Endothelial cell of umbilical vein (primary cell): ENCODE results near the gene LRRC46. TPM values are rescaled to one million over a fixed set of nuclear protein-coding genes. Genes with fewer than 3 reads are reported as not detected.

Experiments used
- BruUV-seq: library from RNA; stranded (reverse); fragments of 400-500 nt; replicated peaks from 2 replicates; lab custom pipeline; 2021; lab: Mats Ljungman, UMichigan
- CTCF ChIA-PET: fragments of 300-600, 350-600 bp; sonication (Branson Sonifier 250); formaldehyde crosslinking; loops from one replicate; lab custom pipeline; 2021; ENCODE audit warnings: antibody characterized with exemption, inconsistent platforms; lab: Charles Lee
- POLR2A ChIA-PET: fragments of 300-600, 350-600 bp; sonication (Branson Sonifier 250); formaldehyde crosslinking; loops from one replicate; lab custom pipeline; 2021; ENCODE audit warnings: antibody characterized with exemption, inconsistent platforms; lab: Charles Lee
- DNase-seq: peaks from one replicate; pipeline ENCODE4 v3.0.0-alpha.2; 2011; ENCODE audit warnings: low read depth, low spot score
- FAIRE-seq: peaks from 2 replicates; lab custom pipeline; 2011; peaks lifted over from hg19 to GRCh38; lab: Jason Lieb, UNC
- H2AFZ ChIP-seq: 2 replicates; pipeline ENCODE4 v1.6.0; 2012; ENCODE audit warnings: low read depth, low read length, control low read depth, inconsistent platforms
- H3K27ac ChIP-seq: 2 replicates; pipeline ENCODE4 v1.5.1; 2011; ENCODE audit warnings: low read depth, mild to moderate bottlenecking, control low read depth, low read length, moderate library complexity; ENCODE audit not compliant: insufficient read depth
- H3K27me3 ChIP-seq, 2 experiments: 2 replicates each; pipeline versions ENCODE4 v1.6.0 to v1.6.1; 2011; ENCODE audit warnings: low read length in 2 of 2, mixed read lengths in 1 of 2; ENCODE audit not compliant: control insufficient read depth in 2 of 2, insufficient read depth in 2 of 2
- H3K36me3 ChIP-seq, 2 experiments: 2 replicates in 1 of 2; 3 replicates in 1 of 2; pipeline ENCODE4 v1.5.1; 2011; ENCODE audit warnings: low read length in 2 of 2, mild to moderate bottlenecking in 1 of 2, moderate library complexity in 1 of 2; ENCODE audit not compliant: control insufficient read depth in 2 of 2, insufficient read depth in 2 of 2; ENCODE audit errors: extremely low read depth in 1 of 2
- H3K4me1 ChIP-seq: 3 replicates; pipeline ENCODE4 v1.5.1; 2011; ENCODE audit warnings: mild to moderate bottlenecking, low read length; ENCODE audit not compliant: control insufficient read depth, insufficient read depth; ENCODE audit errors: extremely low read depth
- H3K4me2 ChIP-seq: 2 replicates; pipeline ENCODE4 v1.6.1; 2011; ENCODE audit warnings: low read length, control low read depth, mixed read lengths; ENCODE audit not compliant: insufficient read depth
- H3K4me3 ChIP-seq, 3 experiments: fragments of 200-600 bp in 1 of 3; sonication (generic), shearing (Covaris generic) in 1 of 3; replicated peaks in 1 of 3; 2 replicates each; pipeline ENCODE4 v1.5.1; 2011 to 2016; ENCODE audit warnings: control low read depth in 3 of 3, low read length in 3 of 3, mild to moderate bottlenecking in 2 of 3, inconsistent platforms in 1 of 3, low read depth in 1 of 3, moderate library complexity in 1 of 3; ENCODE audit not compliant: insufficient read depth in 1 of 3
- H3K79me2 ChIP-seq: 2 replicates; pipeline ENCODE4 v1.6.0; 2012; ENCODE audit warnings: low read length, inconsistent platforms; ENCODE audit not compliant: control insufficient read depth, insufficient read depth
- H3K9ac ChIP-seq: replicated peaks from 2 replicates; pipeline ENCODE3; 2011; ENCODE audit warnings: low read length, control low read depth; ENCODE audit not compliant: insufficient read depth; ENCODE audit errors: extremely low read depth
- H3K9me1 ChIP-seq: replicated peaks from 3 replicates; pipeline ENCODE4 v1.6.0; 2011; ENCODE audit warnings: mild to moderate bottlenecking, low read length; ENCODE audit not compliant: control insufficient read depth, insufficient read depth; ENCODE audit errors: extremely low read depth
- H3K9me3 ChIP-seq: replicated peaks from 2 replicates; pipeline ENCODE4 v1.5.1; 2012; ENCODE audit warnings: low read length, inconsistent platforms; ENCODE audit not compliant: control insufficient read depth, insufficient read depth
- H4K20me1 ChIP-seq: replicated peaks from 2 replicates; pipeline ENCODE3; 2011; ENCODE audit warnings: mild to moderate bottlenecking, low read length; ENCODE audit not compliant: control insufficient read depth, insufficient read depth; ENCODE audit errors: extremely low read depth
- CTCF ChIP-seq, 2 donors: IDR thresholded peaks; 1 replicate in 1 of 2; 2 replicates in 1 of 2; pipeline ENCODE4 v1.5.1; 2011; ENCODE audit warnings: low read length in 2 of 2, mild to moderate bottlenecking in 2 of 2, moderate library complexity in 2 of 2, control low read depth in 1 of 2, inconsistent platforms in 1 of 2, low read depth in 1 of 2; ENCODE audit not compliant: insufficient read depth in 1 of 2; ENCODE audit errors: extremely low read depth in 1 of 2
- EZH2 ChIP-seq: IDR thresholded peaks from 2 replicates; pipeline ENCODE4 v1.6.1; 2012; ENCODE audit warnings: borderline replicate concordance, low read depth, mild to moderate bottlenecking, moderate library complexity, low read length, inconsistent platforms; ENCODE audit not compliant: severe bottlenecking
- FOS ChIP-seq: IDR thresholded peaks from 2 replicates; pipeline ENCODE4 v1.6.1; 2011; ENCODE audit warnings: mild to moderate bottlenecking, low read length, moderate library complexity, borderline replicate concordance; ENCODE audit not compliant: insufficient read depth
- GATA2 ChIP-seq: IDR thresholded peaks from 2 replicates; pipeline ENCODE4 v1.7.0; 2011; ENCODE audit warnings: low read depth, mild to moderate bottlenecking, moderate library complexity, mixed read lengths, low read length; ENCODE audit not compliant: insufficient read length, insufficient read depth
- JUN ChIP-seq: IDR thresholded peaks from 2 replicates; pipeline ENCODE4 v1.6.1; 2011; ENCODE audit warnings: borderline replicate concordance, low read depth; ENCODE audit not compliant: insufficient read length, insufficient read depth
- MAX ChIP-seq: IDR thresholded peaks from 2 replicates; pipeline ENCODE4 v1.6.1; 2011; ENCODE audit not compliant: insufficient read depth, insufficient read length
- MYC ChIP-seq: IDR thresholded peaks from one replicate; pipeline ENCODE4 v1.6.1; 2011; ENCODE audit warnings: mild to moderate bottlenecking, low read depth, low read length
- POLR2A ChIP-seq: IDR thresholded peaks from 2 replicates; pipeline ENCODE4 v1.6.1; 2012; ENCODE audit warnings: low read depth, mild to moderate bottlenecking, control low read depth, low read length
- POLR2AphosphoS5 ChIP-seq: IDR thresholded peaks from 2 replicates; pipeline ENCODE4 v1.6.1; 2012; ENCODE audit warnings: low read depth, mild to moderate bottlenecking, control low read depth, low read length, moderate library complexity; ENCODE audit not compliant: insufficient read depth
- dilution Hi-C: fragments of 300-500 bp; cut with MboI; formaldehyde crosslinking; loops from one replicate; pipeline ENCODE4 v1.15.0; 2019; ENCODE audit warnings: low sequenced_read_pairs; ENCODE audit not compliant: extremely low pct_ligation_motif_present
- intact Hi-C: fragments of 100-400 bp; cut with micrococcal nuclease; formaldehyde crosslinking; loops from one replicate; pipeline ENCODE4 v1.10.0; 2022
- polyA plus RNA-seq, 4 experiments: library from polyadenylated mRNA; depleted of rRNA in 3 of 4; stranded (reverse) in 3 of 4; unstranded in 1 of 4; fragments of >200 nt; gene quantifications; 2 replicates each; pipeline versions ENCODE4 v1.2.1 to v1.2.3, GENCODE V29; 2011 to 2012; ENCODE audit warnings: missing spikeins in 1 of 4
- total RNA-seq: library from RNA; stranded (reverse); gene quantifications from 2 replicates; pipeline ENCODE4 v1.2.3, GENCODE V29; 2021

Gene LRRC46
- total and polyA plus RNA-seq, 2 donors (not counting 3 experiments of a cell fraction or from before 2014, with no cell fraction given): 0.36 to 0.42 TPM

GRCh38 chr17:47806913-47807255, 24.6 kb upstream of the LRRC46 start:
- peaks cover 9% of the 10 kb centered on the region for H3K4me1 ChIP-seq
- BruUV-seq: no TSS peak
- CTCF ChIA-PET: no interaction called here

More at GRCh38 chr17:47806913-47807255, 24.6 kb upstream of the LRRC46 start:
- Histone ChIP-seq H4K20me1 (no peaks in the 10 kb centered on the region), H3K4me3 (no peak overlapping the region), H3K9me1 (no peaks in the 10 kb centered on the region), H3K9ac (no peak overlapping the region), H3K27me3 (no peaks in the 10 kb centered on the region), H3K27ac (no peak overlapping the region), H3K4me2 (no peak overlapping the region), H2AFZ (no peak overlapping the region), H3K9me3 (no peaks in the 10 kb centered on the region), H3K36me3 (peaks cover 3 to 29% of the 10 kb centered on the region in 2 experiments), H3K79me2 (no peaks in the 10 kb centered on the region)
- TF ChIP-seq POLR2AphosphoS5 (no peak), EZH2 (no peak), FOS (no peak), GATA2 (no peak), POLR2A (no peak), CTCF (IDR thresholded peaks at IDR 0.05; ENCODE audit: extremely low read depth in 1 of 2, insufficient read depth in 1 of 2, low read depth in 1 of 2, low read length in 2 of 2) (no peak), JUN (no peak), MAX (no peak), MYC (no peak)
- DNase-seq (no peak), FAIRE-seq (no peak)
- POLR2A ChIA-PET: no interaction called here
- dilution Hi-C loops (no loop called here), intact Hi-C loops (no loop called here)
